DOHH2 (cell line): Measurements from ENCODE around the gene BDH1.
"Not testable (repeated sequence)": the region's sequence is repeated elsewhere in the genome, so short reads cannot be mapped to it uniquely, and the experiment has no call there.

Experiments
- EZH2phosphoT487 ChIP-seq: fragments of 200-600 bp; sonication (generic); IDR thresholded peaks from 2 replicates; pipeline ENCODE4 v1.6.1; 2017; ENCODE audit warnings: borderline replicate concordance, mild to moderate bottlenecking, antibody characterized with exemption, low read length, moderate library complexity, mixed read lengths
- TF ChIP-seq, protein P1 (sequence below): fragments of 200-600 bp; sonication (generic); IDR thresholded peaks from one replicate; pipeline ENCODE4 v1.5.1; 2014; ENCODE audit warnings: antibody characterized with exemption, mild to moderate bottlenecking, low read depth, low read length; ENCODE audit not compliant: poor library complexity, severe bottlenecking

DNA sequence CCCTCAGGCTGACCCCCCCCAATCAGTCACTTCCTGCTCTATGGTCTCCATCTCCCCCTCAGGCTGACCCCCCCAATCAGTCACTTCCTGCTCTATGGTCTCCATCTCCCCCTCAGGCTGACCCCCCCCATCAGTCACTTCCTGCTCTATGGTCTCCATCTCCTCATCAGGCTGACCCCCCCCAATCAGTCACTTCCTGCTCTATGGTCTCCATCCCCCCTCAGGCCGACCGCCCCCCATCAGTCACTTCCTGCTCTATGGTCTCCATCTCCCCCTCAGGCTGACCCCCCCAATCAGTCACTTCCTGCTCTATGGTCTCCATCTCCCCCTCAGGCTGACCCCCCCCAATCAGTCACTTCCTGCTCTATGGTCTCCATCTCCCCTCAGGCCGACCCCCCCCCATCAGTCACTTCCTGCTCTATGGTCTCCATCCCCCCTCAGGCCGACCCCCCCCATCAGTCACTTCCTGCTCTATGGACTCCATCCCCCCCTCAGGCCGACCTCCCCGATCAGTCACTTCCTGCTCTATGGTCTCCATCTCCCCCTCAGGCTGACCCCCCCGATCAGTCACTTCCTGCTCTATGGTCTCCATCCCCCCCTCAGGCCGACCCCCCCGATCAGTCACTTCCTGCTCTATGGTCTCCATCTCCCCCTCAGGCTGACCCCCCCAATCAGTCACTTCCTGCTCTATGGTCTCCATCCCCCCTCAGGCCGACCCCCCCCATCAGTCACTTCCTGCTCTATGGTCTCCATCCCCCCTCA is 37.7 kb downstream of the BDH1 start:
- TF ChIP-seq EZH2phosphoT487 = not testable (repeated sequence)
- TF ChIP-seq, protein P1, sequence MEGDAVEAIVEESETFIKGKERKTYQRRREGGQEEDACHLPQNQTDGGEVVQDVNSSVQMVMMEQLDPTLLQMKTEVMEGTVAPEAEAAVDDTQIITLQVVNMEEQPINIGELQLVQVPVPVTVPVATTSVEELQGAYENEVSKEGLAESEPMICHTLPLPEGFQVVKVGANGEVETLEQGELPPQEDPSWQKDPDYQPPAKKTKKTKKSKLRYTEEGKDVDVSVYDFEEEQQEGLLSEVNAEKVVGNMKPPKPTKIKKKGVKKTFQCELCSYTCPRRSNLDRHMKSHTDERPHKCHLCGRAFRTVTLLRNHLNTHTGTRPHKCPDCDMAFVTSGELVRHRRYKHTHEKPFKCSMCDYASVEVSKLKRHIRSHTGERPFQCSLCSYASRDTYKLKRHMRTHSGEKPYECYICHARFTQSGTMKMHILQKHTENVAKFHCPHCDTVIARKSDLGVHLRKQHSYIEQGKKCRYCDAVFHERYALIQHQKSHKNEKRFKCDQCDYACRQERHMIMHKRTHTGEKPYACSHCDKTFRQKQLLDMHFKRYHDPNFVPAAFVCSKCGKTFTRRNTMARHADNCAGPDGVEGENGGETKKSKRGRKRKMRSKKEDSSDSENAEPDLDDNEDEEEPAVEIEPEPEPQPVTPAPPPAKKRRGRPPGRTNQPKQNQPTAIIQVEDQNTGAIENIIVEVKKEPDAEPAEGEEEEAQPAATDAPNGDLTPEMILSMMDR = not testable (repeated sequence)
